ENCODE measurements around the gene PLBD2. TPM values are rescaled to one million over a fixed set of nuclear protein-coding genes. Genes with fewer than 3 reads are reported as not detected.

Gene PLBD2
- total RNA-seq, 3 donors from 2014 or later: 15.4 to 59.8 (median 26.9) TPM

- no peak for DNase-seq (ENCODE audit: low spot score in 2 of 2)
- TF ChIP-seq CTCF (IDR thresholded peaks at IDR 0.05) (no peak), POLR2A (IDR thresholded peaks at IDR 0.05) (no peak), POLR2AphosphoS5 (IDR thresholded peaks at IDR 0.05) (no peak)
- H3K27ac ChIP-seq: no peak overlapping the region
- H3K4me3 ChIP-seq: no peak overlapping the region
- no peaks in the 10 kb centered on the region for H3K9me3 ChIP-seq
- intact Hi-C loops (cut with DNase I; ENCODE audit: low total_unique reads): no loop called here
- H3K4me1 ChIP-seq: no peaks in the 10 kb centered on the region
- H3K36me3 ChIP-seq: peaks cover 13% of the 10 kb centered on the region
- H3K27me3 ChIP-seq: no peaks in the 10 kb centered on the region
These were observed 15.6 kb downstream of the PLBD2 start for GRCh38 chr12:113373969-113374368.

- intact Hi-C loops (cut with DNase I; ENCODE audit: low total_unique reads): no loop called here
- H3K4me3 ChIP-seq: no peak overlapping the region
- no peak for TF ChIP-seq POLR2A (IDR thresholded peaks at IDR 0.05)
- no peak for TF ChIP-seq CTCF (IDR thresholded peaks at IDR 0.05)
- no peak for TF ChIP-seq POLR2AphosphoS5 (IDR thresholded peaks at IDR 0.05)
- H3K9me3 ChIP-seq: no peaks in the 10 kb centered on the region
- no peak for DNase-seq (ENCODE audit: low spot score in 2 of 2)
- H3K27ac ChIP-seq: no peak overlapping the region
- peaks cover 13% of the 10 kb centered on the region for H3K36me3 ChIP-seq
- H3K27me3 ChIP-seq: no peaks in the 10 kb centered on the region
- no peaks in the 10 kb centered on the region for H3K4me1 ChIP-seq
These were observed 16.5 kb downstream of the PLBD2 start for GRCh38 chr12:113374823-113375428.

GRCh38 chr12:113378291-113378690 lies 19.9 kb downstream of the PLBD2 start:
- H3K36me3 ChIP-seq: peaks cover 17% of the 10 kb centered on the region
- no peaks in the 10 kb centered on the region for H3K4me1 ChIP-seq
- no peak for TF ChIP-seq POLR2AphosphoS5 (IDR thresholded peaks at IDR 0.05)
- no peak for TF ChIP-seq CTCF (IDR thresholded peaks at IDR 0.05)
- no peak for TF ChIP-seq POLR2A (IDR thresholded peaks at IDR 0.05)

GRCh38 chr12:113381220-113381619 lies 22.8 kb downstream of the PLBD2 start:
- Histone ChIP-seq H3K36me3 (peaks cover 4% of the 10 kb centered on the region), H3K4me3 (no peak overlapping the region), H3K4me1 (no peaks in the 10 kb centered on the region), H3K27me3 (no peaks in the 10 kb centered on the region), H3K27ac (no peak overlapping the region), H3K9me3 (no peaks in the 10 kb centered on the region)
- TF ChIP-seq POLR2AphosphoS5 (IDR thresholded peaks at IDR 0.05): no peak
- TF ChIP-seq POLR2A (IDR thresholded peaks at IDR 0.05): no peak
- TF ChIP-seq CTCF (IDR thresholded peaks at IDR 0.05): no peak
- no peak for DNase-seq (ENCODE audit: low spot score in 2 of 2)
- intact Hi-C loops (cut with DNase I; ENCODE audit: low total_unique reads): no loop called here

More at GRCh38 chr12:113378291-113378690, 19.9 kb downstream of the PLBD2 start:
- intact Hi-C loops (cut with DNase I; ENCODE audit: low total_unique reads): no loop called here
- no peak overlapping the region for H3K27ac ChIP-seq
- no peak for DNase-seq (ENCODE audit: low spot score in 2 of 2)
- H3K9me3 ChIP-seq: no peaks in the 10 kb centered on the region
- H3K27me3 ChIP-seq: no peaks in the 10 kb centered on the region
- H3K4me3 ChIP-seq: no peak overlapping the region

- Histone ChIP-seq H3K4me3 (no peak overlapping the region), H3K9me3 (no peaks in the 10 kb centered on the region), H3K27me3 (no peaks in the 10 kb centered on the region), H3K36me3 (peaks cover 4% of the 10 kb centered on the region), H3K4me1 (no peaks in the 10 kb centered on the region), H3K27ac (no peak overlapping the region)
- no peak for TF ChIP-seq CTCF (IDR thresholded peaks at IDR 0.05)
- no peak for TF ChIP-seq POLR2A (IDR thresholded peaks at IDR 0.05)
- no peak for TF ChIP-seq POLR2AphosphoS5 (IDR thresholded peaks at IDR 0.05)
- intact Hi-C loops (cut with DNase I; ENCODE audit: low total_unique reads): no loop called here
- DNase-seq (ENCODE audit: low spot score in 2 of 2): no peak
These were observed 23.8 kb downstream of the PLBD2 start for GRCh38 chr12:113382206-113382605.

All from breast epithelium (tissue), 4 donors.